Calu3 (cell line): ENCODE results near the gene PRKAG2. TPM values are rescaled to one million over a fixed set of nuclear protein-coding genes. Genes with fewer than 3 reads are reported as not detected.
"Not testable (repeated sequence)": the region's sequence is repeated elsewhere in the genome, so short reads cannot be mapped to it uniquely, and the experiment has no call there.

ENCODE experiments used
- BruUV-seq: library from RNA; stranded (reverse); fragments of 400-500 nt; replicated peaks from 2 replicates; lab custom pipeline; 2021; lab: Mats Ljungman, UMichigan
- CTCF ChIA-PET: fragments of 300-600 bp; sonication (Branson Sonifier 250); formaldehyde crosslinking; loops from one replicate; lab custom pipeline; 2022; ENCODE audit warnings: antibody characterized with exemption; lab: Charles Lee
- DNase-seq: peaks from one replicate; pipeline ENCODE4 v3.0.0; 2022
- H3K27ac Mint-ChIP-seq: one replicate; pipeline ENCODE4 v1.8.0; 2022; ENCODE audit warnings: mixed read lengths; ENCODE audit not compliant: unreplicated experiment
- H3K27me3 Mint-ChIP-seq: one replicate; pipeline ENCODE4 v1.8.0; 2022; ENCODE audit warnings: mixed read lengths; ENCODE audit not compliant: unreplicated experiment
- H3K36me3 Mint-ChIP-seq: one replicate; pipeline ENCODE4 v1.8.0; 2022; ENCODE audit warnings: mild to moderate bottlenecking, moderate library complexity, mixed read lengths; ENCODE audit not compliant: insufficient read depth, unreplicated experiment
- H3K4me1 Mint-ChIP-seq: one replicate; pipeline ENCODE4 v1.8.0; 2022; ENCODE audit warnings: mild to moderate bottlenecking, low read depth, mixed read lengths; ENCODE audit not compliant: unreplicated experiment
- H3K4me3 Mint-ChIP-seq: one replicate; pipeline ENCODE4 v1.8.0; 2022; ENCODE audit warnings: mild to moderate bottlenecking, low read depth, moderate library complexity, mixed read lengths; ENCODE audit not compliant: unreplicated experiment
- H3K9me3 Mint-ChIP-seq: one replicate; pipeline ENCODE4 v1.8.0; 2022; ENCODE audit warnings: low read depth, mixed read lengths; ENCODE audit not compliant: unreplicated experiment
- intact Hi-C: fragments of 100-400 bp; cut with micrococcal nuclease; formaldehyde crosslinking; loops from one replicate; pipeline ENCODE4 v1.10.0; 2022; ENCODE audit not compliant: unreplicated experiment
- total RNA-seq: library from RNA; stranded (reverse); gene quantifications from 2 replicates; pipeline ENCODE4 v1.2.3, GENCODE V29; 2022
- TF ChIP-seq, protein P1 (sequence below): fragments of 200-600 bp; IDR thresholded peaks from one replicate; pipeline ENCODE4 v1.8.0; 2022; ENCODE audit warnings: antibody characterized with exemption; ENCODE audit not compliant: unreplicated experiment

Gene PRKAG2
- total RNA-seq, 1 experiment from 2014 or later: 22.4 TPM

DNA sequence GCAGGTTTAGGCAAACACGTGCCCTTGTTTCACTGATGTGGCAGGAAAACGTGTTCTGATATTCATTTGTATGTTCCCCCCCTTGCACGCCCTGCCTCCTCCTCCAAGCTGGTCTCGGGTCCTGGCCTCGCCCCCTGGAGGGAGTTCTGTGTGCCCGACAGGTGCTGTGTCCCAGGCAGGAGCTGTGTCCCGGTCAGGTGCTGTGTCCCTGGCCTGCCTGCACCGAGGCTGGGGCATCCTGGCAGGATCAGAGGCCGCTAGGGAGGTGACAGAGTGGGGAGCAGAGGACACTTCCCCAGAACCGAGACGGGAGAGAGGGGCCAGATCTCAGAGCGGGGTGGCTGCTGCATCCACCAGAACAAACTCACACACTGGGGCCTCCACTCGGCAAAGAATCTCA is 45.3 kb downstream of the PRKAG2 start:
- H3K4me1 Mint-ChIP-seq: no peaks in the 10 kb centered on the region
- intact Hi-C loops: no loop called here
- BruUV-seq: no TSS peak
- TF ChIP-seq, protein P1, sequence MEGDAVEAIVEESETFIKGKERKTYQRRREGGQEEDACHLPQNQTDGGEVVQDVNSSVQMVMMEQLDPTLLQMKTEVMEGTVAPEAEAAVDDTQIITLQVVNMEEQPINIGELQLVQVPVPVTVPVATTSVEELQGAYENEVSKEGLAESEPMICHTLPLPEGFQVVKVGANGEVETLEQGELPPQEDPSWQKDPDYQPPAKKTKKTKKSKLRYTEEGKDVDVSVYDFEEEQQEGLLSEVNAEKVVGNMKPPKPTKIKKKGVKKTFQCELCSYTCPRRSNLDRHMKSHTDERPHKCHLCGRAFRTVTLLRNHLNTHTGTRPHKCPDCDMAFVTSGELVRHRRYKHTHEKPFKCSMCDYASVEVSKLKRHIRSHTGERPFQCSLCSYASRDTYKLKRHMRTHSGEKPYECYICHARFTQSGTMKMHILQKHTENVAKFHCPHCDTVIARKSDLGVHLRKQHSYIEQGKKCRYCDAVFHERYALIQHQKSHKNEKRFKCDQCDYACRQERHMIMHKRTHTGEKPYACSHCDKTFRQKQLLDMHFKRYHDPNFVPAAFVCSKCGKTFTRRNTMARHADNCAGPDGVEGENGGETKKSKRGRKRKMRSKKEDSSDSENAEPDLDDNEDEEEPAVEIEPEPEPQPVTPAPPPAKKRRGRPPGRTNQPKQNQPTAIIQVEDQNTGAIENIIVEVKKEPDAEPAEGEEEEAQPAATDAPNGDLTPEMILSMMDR: no peak
- no peaks in the 10 kb centered on the region for H3K36me3 Mint-ChIP-seq
- CTCF ChIA-PET: no interaction called here
- H3K9me3 Mint-ChIP-seq: no peaks in the 10 kb centered on the region
- peaks cover 43% of the 10 kb centered on the region for H3K27me3 Mint-ChIP-seq
- H3K27ac Mint-ChIP-seq: no peak overlapping the region
- DNase-seq: no peak
- no peak overlapping the region for H3K4me3 Mint-ChIP-seq

DNA sequence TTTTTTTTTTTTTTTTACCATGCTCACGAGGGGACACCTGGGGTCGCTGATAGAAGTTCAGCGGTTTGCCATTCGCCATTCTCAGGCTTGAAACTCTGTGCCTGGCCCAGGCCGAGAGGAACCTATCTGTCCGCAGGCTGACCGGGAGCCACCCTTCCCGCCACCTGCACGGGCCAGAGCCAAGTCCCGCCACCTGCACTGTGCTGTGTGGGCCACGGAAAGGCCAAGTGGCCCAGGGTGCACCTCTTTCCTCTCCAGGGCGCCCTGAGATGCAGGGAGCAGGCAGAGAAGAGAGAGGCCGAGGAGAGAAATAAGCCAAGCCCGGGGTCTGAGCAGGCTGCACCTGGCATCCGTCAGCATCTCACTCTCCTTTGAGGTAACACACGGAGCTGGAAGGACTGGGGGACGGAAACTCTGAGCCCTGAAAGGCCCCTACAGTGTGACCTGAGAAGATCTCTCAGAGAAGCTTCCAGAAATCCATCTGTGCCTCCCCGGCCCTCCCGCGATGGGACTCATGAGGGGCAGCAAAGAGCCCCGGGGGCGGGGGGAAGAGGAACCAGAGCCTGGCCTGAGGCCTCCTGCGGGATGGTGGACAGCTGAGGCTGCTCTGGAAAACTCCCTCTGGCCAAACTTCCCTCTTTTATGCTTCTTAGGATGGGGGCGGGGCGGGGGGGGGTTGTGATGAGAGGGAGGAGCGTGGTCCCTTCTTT is 46.6 kb downstream of the PRKAG2 start:
- Mint-ChIP-seq H3K36me3 (no peaks in the 10 kb centered on the region), H3K4me3 (no peak overlapping the region), H3K4me1 (no peaks in the 10 kb centered on the region), H3K27me3 (peaks cover 56% of the 10 kb centered on the region), H3K27ac (no peak overlapping the region), H3K9me3 (no peaks in the 10 kb centered on the region)
- DNase-seq: no peak
- CTCF ChIA-PET: no interaction called here
- BruUV-seq: no TSS peak
- TF ChIP-seq, protein P1: no peak
- intact Hi-C loops: no loop called here

DNA sequence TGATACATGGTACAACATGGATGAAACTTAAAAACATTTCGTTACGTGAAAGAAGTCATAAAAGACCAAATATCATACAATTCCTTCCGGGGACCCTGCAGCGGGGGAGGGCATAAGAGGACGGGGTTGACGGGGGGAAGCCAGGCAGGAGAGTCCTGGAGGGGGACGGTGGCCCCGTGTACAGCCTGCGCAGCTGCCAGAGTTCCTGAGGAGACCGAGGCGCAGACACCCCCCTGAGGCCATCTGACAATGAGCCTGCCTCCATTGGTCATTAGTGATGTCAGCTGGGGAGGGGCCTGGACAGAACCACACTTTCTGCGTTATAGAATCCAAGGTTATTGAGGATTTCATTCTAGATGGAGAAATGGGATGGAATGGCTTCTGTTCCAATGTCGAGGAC is 47.2 kb downstream of the PRKAG2 start:
- Mint-ChIP-seq H3K4me3 (no peak overlapping the region), H3K9me3 (no peaks in the 10 kb centered on the region), H3K4me1 (no peaks in the 10 kb centered on the region), H3K27ac (no peak overlapping the region), H3K27me3 (peaks cover 62% of the 10 kb centered on the region), H3K36me3 (no peaks in the 10 kb centered on the region)
- CTCF ChIA-PET: no interaction called here
- TF ChIP-seq, protein P1: no peak
- intact Hi-C loops: no loop called here
- no peak for DNase-seq
- no TSS peak for BruUV-seq

DNA sequence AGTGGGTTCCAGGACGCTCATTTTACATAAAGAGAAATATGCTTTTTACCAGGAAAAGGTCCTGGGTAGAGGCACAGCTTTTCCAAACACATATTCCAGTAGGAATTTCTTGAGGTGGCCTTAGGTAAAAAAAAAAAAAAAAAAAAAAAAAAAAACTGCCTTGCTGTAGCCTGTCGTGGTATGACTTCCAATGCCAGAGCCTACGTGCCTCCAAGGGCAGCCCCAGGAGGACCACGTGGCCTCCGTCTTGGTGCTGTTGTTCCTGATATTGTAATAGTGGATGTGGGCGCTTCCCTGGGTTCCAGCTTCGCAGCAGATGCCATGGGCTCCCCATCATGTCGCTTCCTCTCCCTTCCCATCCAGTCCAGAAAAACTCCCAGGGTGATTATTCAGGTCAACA is 49.3 kb downstream of the PRKAG2 start:
- Mint-ChIP-seq H3K4me3 (no peak overlapping the region), H3K27me3 (peaks cover 62% of the 10 kb centered on the region), H3K9me3 (no peaks in the 10 kb centered on the region), H3K27ac (no peak overlapping the region), H3K36me3 (no peaks in the 10 kb centered on the region), H3K4me1 (no peaks in the 10 kb centered on the region)
- no peak for DNase-seq
- intact Hi-C loops: no loop called here
- BruUV-seq: no TSS peak
- TF ChIP-seq, protein P1: no peak
- CTCF ChIA-PET: no interaction called here

DNA sequence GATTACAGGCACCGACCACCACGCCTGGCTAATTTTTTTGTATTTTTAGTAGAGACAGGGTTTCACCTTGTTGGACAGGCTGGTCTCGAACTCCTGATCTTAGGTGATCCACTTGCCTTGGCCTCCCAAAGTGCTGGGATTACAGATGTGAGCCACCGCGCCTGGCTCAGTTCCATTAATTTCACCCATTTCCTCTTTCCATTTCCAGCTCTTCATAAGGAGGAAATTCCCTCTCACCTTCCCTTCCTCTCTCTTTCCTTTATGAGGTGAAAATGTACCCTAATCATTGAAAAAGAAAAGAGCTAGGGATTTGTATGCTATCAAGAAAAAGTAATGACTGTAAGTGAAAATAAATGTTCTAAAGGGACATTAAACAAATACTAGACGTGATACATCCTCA is 50.6 kb downstream of the PRKAG2 start:
- H3K4me1 Mint-ChIP-seq, H3K27ac Mint-ChIP-seq, intact Hi-C loops, H3K9me3 Mint-ChIP-seq, H3K36me3 Mint-ChIP-seq, BruUV-seq, H3K4me3 Mint-ChIP-seq, DNase-seq, CTCF ChIA-PET: not testable (repeated sequence)
- peaks cover 54% of the 10 kb centered on the region for H3K27me3 Mint-ChIP-seq
